Natural killer cell (primary cell): Measurements from ENCODE around the gene RAB12. TPM values are rescaled to one million over a fixed set of nuclear protein-coding genes. Genes with fewer than 3 reads are reported as not detected.
"Not testable (repeated sequence)": the region's sequence is repeated elsewhere in the genome, so short reads cannot be mapped to it uniquely, and the experiment has no call there.

Experiments used
- ATAC-seq, 3 donors: fragments of 150-1000 bp in 2 of 3; fragments of 200-7000 bp in 1 of 3; cut with Tn5 transposase; 1 replicate in 1 of 3; 2 replicates in 2 of 3; pipeline ENCODE4 v1.10.0; 2021; ENCODE audit warnings: mild to moderate bottlenecking in 2 of 3, moderate library complexity in 2 of 3
- DNase-seq, 2 donors: peaks; one replicate each; pipeline versions ENCODE4 v3.0.0 to v3.0.0-alpha.2; 2013 to 2021; ENCODE audit warnings: mixed read lengths in 1 of 2
- H3K27ac ChIP-seq: one replicate; pipeline ENCODE4 v1.5.1; 2013; ENCODE audit warnings: mild to moderate bottlenecking, low read length
- H3K27me3 ChIP-seq: one replicate; pipeline ENCODE4 v1.6.1; 2013; ENCODE audit warnings: low read length; ENCODE audit not compliant: control insufficient read depth, insufficient read depth
- H3K36me3 ChIP-seq: one replicate; pipeline ENCODE4 v1.6.1; 2013; ENCODE audit warnings: low read length; ENCODE audit not compliant: control insufficient read depth, insufficient read depth
- H3K4me1 ChIP-seq: one replicate; pipeline ENCODE4 v1.6.1; 2013; ENCODE audit warnings: low read length; ENCODE audit not compliant: control insufficient read depth, insufficient read depth
- H3K4me3 ChIP-seq: one replicate; pipeline ENCODE4 v1.5.1; 2013; ENCODE audit warnings: low read length
- H3K9me3 ChIP-seq: one replicate; pipeline ENCODE4 v1.6.1; 2013; ENCODE audit warnings: low read length; ENCODE audit not compliant: control insufficient read depth, insufficient read depth
- H3K27ac Mint-ChIP-seq, 2 donors: one replicate each; pipeline ENCODE4 v1.8.0; 2022; ENCODE audit warnings: mild to moderate bottlenecking in 2 of 2, mixed read lengths in 2 of 2, moderate library complexity in 1 of 2
- H3K27me3 Mint-ChIP-seq, 2 donors: one replicate each; pipeline ENCODE4 v1.8.0; 2022; ENCODE audit warnings: low read depth in 2 of 2, mixed read lengths in 2 of 2
- H3K36me3 Mint-ChIP-seq: one replicate; pipeline ENCODE4 v1.8.0; 2022; ENCODE audit warnings: mixed read lengths
- H3K4me1 Mint-ChIP-seq, 2 donors: one replicate each; pipeline ENCODE4 v1.8.0; 2022; ENCODE audit warnings: mixed read lengths in 2 of 2
- H3K4me3 Mint-ChIP-seq: one replicate; pipeline ENCODE4 v1.8.0; 2022; ENCODE audit warnings: mild to moderate bottlenecking, moderate library complexity, mixed read lengths
- H3K9me3 Mint-ChIP-seq, 2 donors: one replicate each; pipeline ENCODE4 v1.8.0; 2022; ENCODE audit warnings: mixed read lengths in 2 of 2
- WGBS: methylation state at CpG from one replicate; pipeline ENCODE4 v1.1.7; 2013; ENCODE audit warnings: missing lambda C conversion rate; ENCODE audit not compliant: insufficient coverage; 5-methylcytosine and 5-hydroxymethylcytosine counted together
- intact Hi-C: fragments of 100-400 bp; cut with micrococcal nuclease; formaldehyde crosslinking; loops from one replicate; pipeline ENCODE4 v1.14.2; 2022
- total RNA-seq, 4 donors: library from RNA; stranded (reverse); fragments of 120-200 nt in 1 of 4; gene quantifications; one replicate each; pipeline versions ENCODE4 v1.2.3 to v1.2.4, GENCODE V29; 2013 to 2022
- TF ChIP-seq, protein P1 (sequence below): fragments of 200-600 bp; IDR thresholded peaks from one replicate; pipeline ENCODE4 v1.8.0; 2022; ENCODE audit warnings: antibody characterized with exemption

Gene RAB12
- total RNA-seq, 3 donors from 2014 or later (not counting 1 experiment from before 2014, with no cell fraction given), result 21.3 to 27.5 (median 21.8) TPM

DNA sequence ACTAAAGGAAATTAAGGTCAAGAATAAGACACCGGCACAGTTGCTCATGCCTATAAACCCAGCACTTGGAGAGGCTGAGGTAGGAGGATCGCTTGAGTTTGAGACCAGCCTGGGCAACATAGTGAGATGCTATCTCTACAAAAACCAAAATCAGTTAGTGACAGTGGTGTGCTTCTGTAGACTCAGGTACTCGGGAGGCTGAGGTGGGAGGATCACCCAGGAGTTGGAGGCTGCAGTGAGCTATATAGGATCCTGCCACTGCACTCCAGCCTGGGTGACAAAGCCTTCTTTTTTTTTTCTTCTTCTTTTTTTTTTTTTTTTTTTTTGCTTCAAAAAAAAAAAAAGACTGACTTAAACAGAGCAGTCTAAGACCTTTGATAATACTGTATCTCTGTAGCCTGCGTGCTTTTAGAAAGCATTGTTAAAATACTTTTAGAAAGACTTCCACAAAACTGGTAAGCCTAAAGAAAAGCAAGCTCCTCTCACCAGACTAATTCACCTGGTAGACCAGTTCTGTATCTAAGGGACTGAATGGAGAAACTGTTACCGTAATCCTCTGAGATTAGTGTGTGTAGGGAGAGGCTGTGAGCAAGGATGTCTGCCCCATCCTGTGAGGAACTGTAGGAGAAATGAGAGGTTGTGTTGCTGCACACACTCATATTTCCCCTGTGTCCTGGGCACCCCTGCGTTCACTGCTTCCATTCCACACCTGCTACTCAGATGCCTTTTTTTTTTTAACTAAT lies 10.8 kb downstream of the RAB12 start:
- Histone ChIP-seq H3K4me1 (peaks cover 26% of the 10 kb centered on the region), H3K27ac (no peak overlapping the region), H3K9me3 (no peaks in the 10 kb centered on the region), H3K36me3 (peaks cover 4% of the 10 kb centered on the region), H3K27me3 (no peaks in the 10 kb centered on the region), H3K4me3 (no peak overlapping the region)
- TF ChIP-seq, protein P1, sequence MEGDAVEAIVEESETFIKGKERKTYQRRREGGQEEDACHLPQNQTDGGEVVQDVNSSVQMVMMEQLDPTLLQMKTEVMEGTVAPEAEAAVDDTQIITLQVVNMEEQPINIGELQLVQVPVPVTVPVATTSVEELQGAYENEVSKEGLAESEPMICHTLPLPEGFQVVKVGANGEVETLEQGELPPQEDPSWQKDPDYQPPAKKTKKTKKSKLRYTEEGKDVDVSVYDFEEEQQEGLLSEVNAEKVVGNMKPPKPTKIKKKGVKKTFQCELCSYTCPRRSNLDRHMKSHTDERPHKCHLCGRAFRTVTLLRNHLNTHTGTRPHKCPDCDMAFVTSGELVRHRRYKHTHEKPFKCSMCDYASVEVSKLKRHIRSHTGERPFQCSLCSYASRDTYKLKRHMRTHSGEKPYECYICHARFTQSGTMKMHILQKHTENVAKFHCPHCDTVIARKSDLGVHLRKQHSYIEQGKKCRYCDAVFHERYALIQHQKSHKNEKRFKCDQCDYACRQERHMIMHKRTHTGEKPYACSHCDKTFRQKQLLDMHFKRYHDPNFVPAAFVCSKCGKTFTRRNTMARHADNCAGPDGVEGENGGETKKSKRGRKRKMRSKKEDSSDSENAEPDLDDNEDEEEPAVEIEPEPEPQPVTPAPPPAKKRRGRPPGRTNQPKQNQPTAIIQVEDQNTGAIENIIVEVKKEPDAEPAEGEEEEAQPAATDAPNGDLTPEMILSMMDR, result no peak
- WGBS, result 96% methylated on average over 6 of the region's 6 CpGs
- no peak overlapping the region for H3K4me3 Mint-ChIP-seq
- H3K9me3 Mint-ChIP-seq, result peaks cover 0 to 4% of the 10 kb centered on the region in 2 donors
- intact Hi-C loops, result no loop called here
- peaks cover 7% of the 10 kb centered on the region for H3K36me3 Mint-ChIP-seq
- peaks cover 67 to 81% of the 10 kb centered on the region in 2 donors for H3K4me1 Mint-ChIP-seq
- peak overlapping the region; percentile 83 to 89 for H3K27ac Mint-ChIP-seq
- ATAC-seq (no peak), DNase-seq (no peak)
- H3K27me3 Mint-ChIP-seq, result no peaks in the 10 kb centered on the region

DNA sequence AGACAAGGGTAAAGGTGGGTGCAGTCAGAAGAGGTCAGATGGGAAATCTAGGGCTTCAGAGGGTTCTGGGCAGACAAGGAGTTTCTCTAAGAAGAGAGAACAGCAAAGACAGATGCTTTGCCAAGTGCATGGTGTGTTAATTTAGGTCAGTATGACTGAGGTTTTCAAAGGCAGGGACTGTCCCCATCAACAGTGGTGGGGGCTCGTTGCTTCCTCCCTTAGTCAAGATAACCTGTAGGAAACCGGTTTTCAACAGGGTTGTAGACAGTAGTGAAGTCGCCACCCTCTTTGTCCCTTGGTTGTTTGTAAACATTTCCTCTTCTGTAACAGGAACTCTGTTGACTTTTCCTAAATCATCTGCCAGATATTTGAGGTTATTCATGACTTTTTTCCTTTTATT lies 11.6 kb downstream of the RAB12 start:
- no peaks in the 10 kb centered on the region for H3K27me3 ChIP-seq
- WGBS, result 18% methylated on average over 3 of the region's 3 CpGs
- TF ChIP-seq, protein P1, result no peak
- peaks cover 26% of the 10 kb centered on the region for H3K4me1 ChIP-seq
- no peak overlapping the region for H3K4me3 ChIP-seq
- no peaks in the 10 kb centered on the region for H3K9me3 ChIP-seq
- H3K27ac Mint-ChIP-seq, result peak overlapping the region; percentile 83 to 89
- ATAC-seq (peak in 2 of 3 donors; percentile 35 to 52), DNase-seq (no peak)
- peaks cover 67 to 83% of the 10 kb centered on the region in 2 donors for H3K4me1 Mint-ChIP-seq
- intact Hi-C loops, result no loop called here
- H3K9me3 Mint-ChIP-seq, result peaks cover 0 to 4% of the 10 kb centered on the region in 2 donors
- no peaks in the 10 kb centered on the region for H3K27me3 Mint-ChIP-seq
- peak overlapping the region; percentile 63 for H3K4me3 Mint-ChIP-seq
- peaks cover 10% of the 10 kb centered on the region for H3K36me3 ChIP-seq
- no peak overlapping the region for H3K27ac ChIP-seq
- H3K36me3 Mint-ChIP-seq, result peaks cover 7% of the 10 kb centered on the region

DNA sequence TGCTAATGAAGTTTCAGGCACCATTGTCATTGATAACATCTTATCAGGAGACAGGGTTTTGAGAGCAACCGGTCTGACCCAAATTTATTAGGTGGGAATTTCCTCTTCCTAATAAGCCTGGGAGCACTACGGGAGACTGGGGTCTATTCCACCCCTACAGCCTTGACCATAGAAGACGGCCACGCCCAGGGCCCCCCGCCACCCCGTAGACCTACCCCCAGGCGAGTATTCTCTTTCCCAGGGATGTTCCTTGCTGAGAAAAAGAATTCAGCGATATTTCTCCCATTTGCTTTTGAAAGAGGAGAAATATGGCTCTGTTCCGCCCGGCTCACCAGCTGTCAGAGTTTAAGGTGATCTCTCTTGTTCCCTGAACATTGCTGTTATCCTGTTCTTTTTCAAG lies 13.4 kb downstream of the RAB12 start:
- intact Hi-C loops, H3K27ac ChIP-seq, ATAC-seq, H3K9me3 Mint-ChIP-seq, H3K36me3 Mint-ChIP-seq, H3K9me3 ChIP-seq, H3K4me3 ChIP-seq, DNase-seq, H3K27me3 ChIP-seq, H3K27me3 Mint-ChIP-seq: not testable (repeated sequence)
- H3K4me3 Mint-ChIP-seq, result peak overlapping the region; percentile 40
- 95% methylated on average over 10 of the region's 10 CpGs for WGBS
- peaks cover 24% of the 10 kb centered on the region for H3K36me3 ChIP-seq
- peaks cover 72 to 82% of the 10 kb centered on the region in 2 donors for H3K4me1 Mint-ChIP-seq
- peak overlapping the region; percentile 83 to 89 for H3K27ac Mint-ChIP-seq
- H3K4me1 ChIP-seq, result peaks cover 26% of the 10 kb centered on the region

DNA sequence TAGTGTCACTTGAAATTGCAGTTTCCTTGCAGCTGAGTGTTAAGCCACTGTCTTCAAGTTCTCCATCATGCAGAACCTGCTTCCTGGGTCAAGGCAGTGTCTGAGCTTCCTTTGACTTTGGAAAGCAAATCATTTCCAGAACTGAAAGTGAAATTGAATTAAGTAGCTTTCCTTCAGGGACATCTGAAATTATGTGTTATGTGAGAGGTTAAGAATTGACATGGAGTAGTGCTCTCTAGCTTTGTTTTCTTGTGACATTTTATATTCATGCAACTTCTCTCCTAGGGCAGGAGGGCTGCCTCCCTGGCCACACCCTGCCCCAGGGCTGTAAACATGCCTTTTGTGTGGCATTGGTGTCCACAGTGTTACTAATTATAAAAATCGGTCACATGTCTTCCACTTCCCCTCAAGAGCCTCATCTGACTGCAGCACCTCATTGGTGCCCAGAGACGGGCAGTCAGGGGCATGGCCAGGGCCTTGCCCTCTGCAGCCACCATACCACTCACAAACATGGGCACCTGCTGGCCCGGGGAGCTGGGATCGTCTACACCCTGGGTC lies 14.4 kb downstream of the RAB12 start:
- H3K9me3 ChIP-seq, result no peaks in the 10 kb centered on the region
- TF ChIP-seq, protein P1, result no peak
- 41% methylated on average over 4 of the region's 4 CpGs for WGBS
- intact Hi-C loops, result no loop called here
- peak overlapping the region; percentile 36 for H3K27ac ChIP-seq
- ATAC-seq (peak; percentile 69 to 79 (median 69)), DNase-seq (peak in 1 of 2 donors; percentile 20)
- peaks cover 74 to 77% of the 10 kb centered on the region in 2 donors for H3K4me1 Mint-ChIP-seq
- peaks cover 26% of the 10 kb centered on the region for H3K36me3 ChIP-seq
- H3K27me3 Mint-ChIP-seq, result no peaks in the 10 kb centered on the region
- no peak overlapping the region for H3K4me3 ChIP-seq
- H3K9me3 Mint-ChIP-seq, result peaks cover 0 to 4% of the 10 kb centered on the region in 2 donors
- peak overlapping the region; percentile 83 to 89 for H3K27ac Mint-ChIP-seq
- H3K27me3 ChIP-seq, result no peaks in the 10 kb centered on the region
- H3K4me1 ChIP-seq, result peaks cover 26% of the 10 kb centered on the region
- peaks cover 7% of the 10 kb centered on the region for H3K36me3 Mint-ChIP-seq
- peak overlapping the region; percentile 75 for H3K4me3 Mint-ChIP-seq
